Activated CD4-positive, alpha-beta T cell treated with anti-CD3 and anti-CD28 coated beads, Interleukin-2, amount 50 U/mL, for 48 hours (primary cell): ENCODE data around the gene MAGI2.

Source experiments
- DNase-seq, 2 experiments: peaks; one replicate each; pipeline ENCODE4 v3.0.0-alpha.2; 2020

The MAGI2 gene

GRCh38 chr7:79241288-79242060 is 212.0 kb downstream of the MAGI2 start:
- DNase-seq: no peak

GRCh38 chr7:79240413-79240812 is 213.1 kb downstream of the MAGI2 start:
- no peak for DNase-seq

GRCh38 chr7:79236352-79237028 is 217.0 kb downstream of the MAGI2 start:
- DNase-seq: no peak

- no peak for DNase-seq
Measured at GRCh38 chr7:79227044-79227443, 226.4 kb downstream of the MAGI2 start.

GRCh38 chr7:79221211-79221610 is 232.3 kb downstream of the MAGI2 start:
- no peak for DNase-seq

DNA sequence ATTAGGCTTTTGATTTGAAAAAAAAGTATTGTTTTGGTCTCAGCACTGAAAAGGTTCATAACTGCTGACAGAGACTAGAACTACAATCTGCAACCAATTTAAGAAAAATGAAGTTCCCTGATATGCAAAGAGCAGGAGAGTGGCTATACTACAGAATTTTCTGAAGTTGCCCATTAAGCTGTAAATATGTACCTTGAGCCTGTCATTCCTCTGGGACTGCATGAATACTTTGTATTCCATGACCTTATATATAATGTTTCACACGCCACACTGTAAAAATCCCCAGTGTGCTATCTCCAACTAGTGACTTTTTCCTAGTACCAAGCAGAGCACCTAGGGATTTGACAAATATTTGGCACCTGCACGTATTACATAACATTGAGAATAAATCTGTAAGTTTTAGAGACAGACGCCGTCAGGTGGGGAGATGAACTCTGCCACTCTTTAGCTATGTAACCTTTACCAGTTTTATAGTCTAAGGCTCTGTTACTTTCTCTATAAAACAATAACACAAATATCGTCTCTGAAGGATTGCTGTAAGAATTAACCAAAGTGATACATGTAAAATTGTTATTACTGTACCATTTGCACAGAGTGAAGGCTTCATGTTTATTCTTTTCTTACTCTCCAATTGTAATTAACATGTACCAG is 235.4 kb downstream of the MAGI2 start:
- no peak for DNase-seq

- DNase-seq: no peak
Measured at GRCh38 chr7:79217468-79217867, 236.0 kb downstream of the MAGI2 start.

DNA sequence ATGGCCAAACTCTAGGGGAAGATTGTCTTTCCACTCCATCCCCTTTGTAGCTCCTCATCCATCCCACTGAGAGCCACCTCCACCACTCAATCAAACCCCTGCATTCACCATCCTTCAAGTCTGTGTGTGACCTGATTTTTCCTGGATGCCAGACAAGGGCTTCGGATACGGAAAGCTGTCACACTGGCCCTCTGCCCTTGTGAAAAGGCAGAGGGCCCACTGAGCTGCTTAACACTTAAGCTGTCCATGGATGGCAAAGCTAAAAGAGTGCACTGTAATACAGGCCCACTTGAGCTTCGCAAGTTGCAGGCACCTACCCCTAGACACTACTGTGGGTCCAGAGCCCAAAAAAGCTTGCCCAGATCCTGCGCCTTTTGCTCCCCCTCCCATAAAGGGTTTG is 237.2 kb downstream of the MAGI2 start:
- no peak for DNase-seq

DNA sequence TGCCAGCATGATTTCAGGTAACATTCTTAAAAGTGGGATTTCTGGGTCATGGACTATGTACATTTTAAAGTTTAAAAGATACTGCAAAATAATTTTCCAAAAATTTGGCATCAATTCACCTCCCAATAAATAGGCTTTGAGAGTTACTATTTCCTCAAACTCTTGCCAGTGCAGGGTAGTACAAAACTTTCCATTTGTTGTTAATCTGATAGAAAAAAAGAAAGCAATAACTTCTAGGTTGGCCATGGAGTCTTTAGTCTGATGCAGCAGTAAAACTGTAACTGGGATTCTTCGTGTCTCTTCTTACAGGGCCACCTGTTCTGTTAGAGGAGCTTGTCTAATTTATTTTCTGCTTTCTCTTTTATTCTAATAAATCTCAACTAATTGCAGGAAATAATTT is 241.1 kb downstream of the MAGI2 start:
- no peak for DNase-seq

GRCh38 chr7:79211724-79212123 is 241.7 kb downstream of the MAGI2 start:
- DNase-seq: no peak

DNA sequence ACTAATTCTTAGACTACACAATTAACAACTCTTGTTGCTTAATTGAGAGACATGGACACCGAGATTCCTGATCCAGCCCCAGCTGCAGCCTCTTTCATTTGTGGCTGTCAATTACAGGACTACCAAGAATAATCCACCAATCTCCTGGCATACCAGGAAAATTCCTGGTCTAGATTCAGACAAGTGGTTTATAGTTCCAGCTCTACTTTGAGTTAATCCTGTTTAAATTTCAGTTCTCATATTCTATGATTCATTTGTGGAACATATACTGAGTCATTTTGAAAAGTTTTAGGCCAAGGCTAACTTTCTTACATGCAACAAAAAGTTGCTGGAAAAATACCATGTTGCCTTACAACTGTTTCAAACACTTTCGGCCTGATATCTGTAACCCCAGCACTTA is 253.5 kb downstream of the MAGI2 start:
- DNase-seq: no peak

DNA sequence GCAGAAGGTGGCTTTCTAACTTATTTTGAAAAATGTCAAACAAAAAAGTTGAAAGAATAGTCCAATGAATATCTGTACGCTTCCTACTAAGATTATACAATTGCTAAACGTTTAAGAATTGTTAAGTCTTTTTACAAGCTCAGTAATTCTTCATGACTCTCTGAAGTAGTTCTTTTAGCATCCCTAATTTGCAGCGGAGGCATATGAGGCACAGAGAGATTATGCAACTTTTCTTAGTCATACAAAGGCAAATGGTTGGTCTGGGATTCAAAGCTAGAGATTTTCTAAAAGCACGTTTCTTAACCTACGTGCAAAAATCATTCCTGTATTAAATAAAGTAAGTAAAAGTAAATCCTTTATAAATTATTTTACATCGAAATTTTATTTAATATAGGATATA is 254.2 kb downstream of the MAGI2 start:
- DNase-seq: no peak

GRCh38 chr7:79185605-79186004 is 267.9 kb downstream of the MAGI2 start:
- no peak for DNase-seq

DNA sequence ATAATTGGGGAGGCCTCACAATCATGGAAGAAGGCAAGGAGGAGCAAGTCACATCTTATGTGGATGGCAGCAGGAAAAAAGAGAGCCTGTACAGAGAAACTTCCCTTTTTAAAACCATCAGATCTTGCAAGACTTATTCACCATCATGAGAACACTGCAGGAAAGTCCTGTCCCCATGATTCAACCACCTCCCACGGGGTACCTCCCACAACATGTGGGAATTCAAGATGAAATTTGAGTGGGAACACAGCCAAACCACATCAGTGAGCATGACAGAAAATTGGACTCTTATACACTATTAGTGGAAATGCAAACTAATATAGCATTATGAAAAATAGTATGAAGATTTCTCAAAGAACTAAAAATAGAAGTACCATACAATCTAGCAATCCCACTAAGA is 271.2 kb downstream of the MAGI2 start:
- no peak for DNase-seq

GRCh38 chr7:79180533-79180932 is 272.9 kb downstream of the MAGI2 start:
- DNase-seq: no peak

- DNase-seq: no peak
Measured at GRCh38 chr7:79176859-79177477, 276.5 kb downstream of the MAGI2 start.

GRCh38 chr7:79175374-79175773 is 278.1 kb downstream of the MAGI2 start:
- DNase-seq: no peak

- no peak for DNase-seq
Measured at GRCh38 chr7:79165225-79165624, 288.2 kb downstream of the MAGI2 start.

DNA sequence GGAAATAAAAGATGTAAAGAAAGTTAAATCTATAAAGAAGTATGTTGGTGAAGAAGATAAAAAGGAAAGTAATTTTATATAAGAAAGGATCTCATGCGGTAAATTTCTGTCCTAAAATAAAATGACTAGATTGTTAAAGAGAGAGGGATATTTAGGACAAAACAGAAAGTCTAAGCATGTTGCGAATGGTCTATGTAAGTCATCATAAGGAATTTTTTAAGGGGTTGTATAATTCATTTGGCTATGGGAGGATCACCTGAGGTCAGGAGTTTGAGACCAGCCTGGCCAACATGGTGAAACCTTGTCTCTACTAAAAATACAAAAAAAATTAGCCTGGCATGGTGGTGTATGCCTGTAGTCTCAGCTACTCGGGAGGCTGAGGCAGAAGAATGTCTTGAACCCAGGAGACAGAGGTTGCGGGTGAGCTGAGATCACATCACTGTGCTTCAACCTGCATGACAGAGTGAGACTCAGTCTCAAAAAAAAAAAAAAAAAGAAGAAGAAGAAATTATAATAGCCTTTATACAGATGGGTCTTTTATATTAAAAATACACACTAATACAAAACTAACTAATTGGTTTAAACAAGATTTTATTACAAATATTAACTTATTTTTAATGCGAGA is 294.3 kb downstream of the MAGI2 start:
- DNase-seq: no peak

DNA sequence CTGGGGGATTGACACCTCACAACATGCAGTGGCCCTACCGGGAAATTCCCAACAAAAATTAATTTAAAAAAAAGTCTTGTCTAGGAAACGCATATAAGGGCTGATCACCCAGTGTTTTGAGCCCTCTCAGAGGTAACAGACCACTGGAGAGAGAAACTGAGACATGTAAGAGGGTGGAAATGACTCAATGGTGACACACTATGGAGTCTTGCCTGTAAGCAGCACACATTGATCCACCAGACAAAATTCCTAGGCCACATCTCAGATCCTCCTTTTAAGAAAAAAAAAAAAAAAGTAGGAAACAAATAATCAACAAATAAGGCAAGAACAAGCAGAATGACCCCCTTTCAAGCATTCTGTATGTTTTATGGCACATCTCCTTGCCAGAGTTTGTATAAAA is 296.2 kb downstream of the MAGI2 start:
- DNase-seq: no peak

DNA sequence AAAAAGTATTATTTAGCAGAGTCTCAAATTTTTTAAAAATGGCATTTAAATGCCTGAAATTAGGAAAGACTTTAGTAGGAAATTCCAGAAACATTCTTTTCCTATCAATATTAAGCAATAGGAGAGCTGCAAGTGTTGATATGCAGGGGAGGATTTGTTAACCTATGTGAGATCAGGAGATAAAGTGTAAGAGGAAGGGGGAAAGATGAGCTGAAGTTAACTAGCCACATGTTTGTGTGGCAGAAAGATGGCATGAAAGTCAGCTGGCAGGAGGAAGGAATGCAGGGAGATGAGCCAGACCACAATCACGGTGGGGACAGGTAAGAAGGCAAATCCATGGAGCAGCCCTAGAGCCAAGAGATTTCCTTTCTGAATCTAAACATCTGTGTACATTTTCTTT is 303.6 kb downstream of the MAGI2 start:
- no peak for DNase-seq

- DNase-seq: no peak
Measured at GRCh38 chr7:79142706-79143105, 310.8 kb downstream of the MAGI2 start.

DNA sequence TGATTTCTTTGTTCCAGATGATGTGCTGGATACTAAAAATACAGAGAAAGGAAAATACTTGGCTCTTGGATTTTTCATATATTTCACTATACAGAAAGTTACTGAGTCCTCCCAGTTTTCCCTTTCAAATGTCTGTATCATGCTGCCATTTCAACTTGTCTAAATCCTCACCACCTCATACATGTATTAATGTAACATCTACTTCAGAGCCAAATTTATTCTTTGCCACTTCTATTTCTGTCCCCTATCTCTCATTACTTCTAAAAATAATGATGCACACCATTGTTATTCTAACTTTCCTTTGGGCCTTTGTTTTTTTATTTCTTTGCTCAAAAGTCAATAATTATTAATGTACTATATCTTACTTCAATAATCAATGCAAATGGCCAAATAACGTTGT is 312.2 kb downstream of the MAGI2 start:
- no peak for DNase-seq
